GM19372 (cell line): Measurements from ENCODE around the gene KICS2.
"Not testable (repeated sequence)": the region's sequence is repeated elsewhere in the genome, so short reads cannot be mapped to it uniquely, and the experiment has no call there.

Experiments used
- ATAC-seq: cut with Tn5 transposase; IDR thresholded peaks from one replicate; pipeline ENCODE4 v1.9.1; 2021; ENCODE audit warnings: mild to moderate bottlenecking, low read depth, moderate library complexity; ENCODE audit not compliant: unreplicated experiment

The KICS2 gene

DNA sequence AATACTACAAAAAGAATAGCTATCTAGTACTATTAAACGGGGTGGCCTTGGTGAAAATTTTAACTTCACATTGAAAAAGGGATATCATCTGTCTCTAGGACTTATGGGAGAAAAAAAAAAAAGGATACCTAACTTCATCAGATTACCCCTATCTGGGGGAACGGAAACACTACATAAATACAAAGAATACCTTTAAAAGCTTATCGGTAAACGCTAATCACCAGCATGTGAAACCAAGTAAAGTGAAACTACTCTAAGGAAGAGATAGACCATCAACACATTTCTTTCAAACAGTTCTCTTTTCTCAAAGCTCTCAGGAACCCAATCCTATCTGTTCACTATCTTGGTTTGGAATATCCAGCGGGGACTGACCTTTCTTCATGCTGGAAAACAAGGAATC, 3.5 kb downstream of the KICS2 start:
- peak; percentile 29 for ATAC-seq

DNA sequence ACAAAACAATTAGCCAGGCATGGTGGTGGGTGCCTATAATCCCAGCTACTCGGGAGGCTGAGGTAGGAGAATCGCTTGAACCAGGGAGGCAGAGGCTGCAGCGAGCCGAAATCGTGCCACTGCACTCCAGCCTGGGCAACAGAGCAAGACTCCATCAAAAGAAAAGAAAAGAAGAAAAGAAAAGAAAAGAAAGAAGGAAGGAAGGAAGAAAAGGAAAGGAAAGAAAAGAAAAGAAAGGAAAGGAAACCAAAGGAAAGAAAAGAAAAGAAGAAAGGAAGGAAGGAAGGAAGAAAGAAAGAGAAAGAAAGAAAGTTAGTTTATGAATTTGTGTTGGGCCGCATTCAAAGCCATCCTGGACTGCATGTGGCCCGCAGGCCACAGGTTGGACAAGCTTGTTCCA, 4.5 kb downstream of the KICS2 start:
- ATAC-seq, result not testable (repeated sequence)

DNA sequence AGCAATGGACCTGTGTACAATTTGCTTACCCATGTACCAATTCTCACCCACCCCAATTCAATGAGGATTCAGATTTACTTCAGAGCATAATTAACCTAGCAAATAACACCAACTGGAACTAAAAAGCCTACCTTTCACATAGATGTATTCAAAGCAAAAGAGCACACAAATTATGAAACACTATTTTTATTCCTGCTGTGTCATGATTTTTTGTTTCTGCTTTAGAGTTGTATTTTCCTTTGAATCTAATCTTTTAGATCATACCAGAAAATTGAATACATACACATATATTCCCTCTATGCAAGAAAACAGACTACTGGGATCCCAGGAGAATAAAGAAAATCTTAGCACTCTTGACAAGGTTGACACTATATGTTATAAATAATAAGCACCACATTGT, 5.9 kb downstream of the KICS2 start:
- no peak for ATAC-seq

- ATAC-seq, result no peak
Observed at GRCh38 chr12:64212119-64212746, 9.9 kb downstream of the KICS2 start.

DNA sequence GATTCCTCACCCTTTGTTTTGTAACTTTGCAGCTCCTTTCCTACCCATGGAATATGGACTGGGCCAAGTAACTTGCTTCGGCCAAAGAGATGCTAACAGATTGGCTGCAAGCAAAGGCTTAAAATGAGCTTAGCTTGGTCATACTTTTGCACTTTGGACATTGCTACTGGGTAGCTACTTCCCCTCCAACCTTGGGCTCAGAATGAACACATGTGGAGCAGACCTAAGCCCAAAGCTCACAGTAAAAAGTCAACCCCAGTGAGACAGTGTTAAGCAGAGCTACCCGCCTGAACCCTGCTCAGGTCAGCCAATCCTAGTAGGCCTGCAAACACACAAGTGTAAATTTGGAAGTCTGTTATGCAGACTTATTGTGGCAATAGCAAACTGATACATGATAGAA, 14.6 kb downstream of the KICS2 start:
- no peak for ATAC-seq

DNA sequence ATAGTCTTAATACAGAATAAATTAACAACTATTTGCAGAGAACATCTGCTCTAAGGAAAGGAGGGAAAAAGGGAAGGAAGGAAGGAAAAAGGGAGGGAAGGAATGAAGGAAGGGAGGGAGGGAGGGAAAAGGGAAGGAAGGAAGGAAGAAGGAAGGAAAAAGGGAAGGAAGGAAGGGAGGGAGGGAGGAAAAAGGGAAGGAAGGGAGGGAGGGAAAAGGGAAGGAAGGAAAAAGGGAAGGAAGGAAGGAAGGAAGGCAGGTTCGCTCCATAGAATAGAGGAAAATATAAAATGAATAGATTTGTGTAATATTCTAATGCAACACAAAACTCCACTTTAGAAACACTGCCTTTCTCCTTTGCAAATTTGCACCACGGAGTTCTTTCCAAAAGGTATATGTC, 16.6 kb downstream of the KICS2 start:
- no peak for ATAC-seq

- ATAC-seq, result no peak
Observed at GRCh38 chr12:64203775-64204174, 18.3 kb downstream of the KICS2 start.

DNA sequence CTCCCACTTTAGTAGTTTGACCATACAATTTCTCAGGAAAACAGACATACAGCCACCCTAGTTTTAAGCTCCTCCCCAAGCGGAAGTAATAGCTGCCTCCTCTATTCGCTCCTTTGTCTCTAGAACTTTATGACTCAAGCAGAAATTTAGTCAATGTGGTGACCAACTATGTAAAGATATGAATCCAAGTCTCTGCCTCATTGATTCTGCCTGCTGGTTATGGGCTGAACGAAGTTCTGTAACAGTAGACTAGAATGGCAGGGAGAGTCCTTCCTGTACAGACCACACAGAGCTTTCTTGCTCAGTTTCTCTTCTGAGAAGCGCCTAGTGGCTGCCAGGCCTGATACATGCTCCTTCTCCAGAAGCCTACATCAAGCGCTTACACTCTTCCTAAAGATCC, 19.1 kb downstream of the KICS2 start:
- ATAC-seq, result no peak

DNA sequence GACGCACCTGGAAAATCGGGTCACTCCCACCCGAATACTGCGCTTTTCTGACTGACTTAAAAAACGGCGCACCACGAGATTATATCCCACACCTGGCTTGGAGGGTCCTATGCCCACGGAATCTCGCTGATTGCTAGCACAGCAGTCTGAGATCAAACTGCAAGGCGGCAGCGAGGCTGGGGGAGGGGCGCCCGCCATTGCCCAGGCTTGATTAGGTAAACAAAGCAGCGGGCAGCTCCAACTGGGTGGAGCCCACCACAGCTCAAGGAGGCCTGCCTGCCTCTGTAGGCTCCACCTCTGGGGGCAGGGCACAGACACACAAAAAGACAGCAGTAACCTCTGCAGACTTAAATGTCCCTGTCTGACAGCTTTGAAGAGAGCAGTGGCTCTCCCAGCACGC, 26.3 kb downstream of the KICS2 start:
- not testable (repeated sequence) for ATAC-seq

DNA sequence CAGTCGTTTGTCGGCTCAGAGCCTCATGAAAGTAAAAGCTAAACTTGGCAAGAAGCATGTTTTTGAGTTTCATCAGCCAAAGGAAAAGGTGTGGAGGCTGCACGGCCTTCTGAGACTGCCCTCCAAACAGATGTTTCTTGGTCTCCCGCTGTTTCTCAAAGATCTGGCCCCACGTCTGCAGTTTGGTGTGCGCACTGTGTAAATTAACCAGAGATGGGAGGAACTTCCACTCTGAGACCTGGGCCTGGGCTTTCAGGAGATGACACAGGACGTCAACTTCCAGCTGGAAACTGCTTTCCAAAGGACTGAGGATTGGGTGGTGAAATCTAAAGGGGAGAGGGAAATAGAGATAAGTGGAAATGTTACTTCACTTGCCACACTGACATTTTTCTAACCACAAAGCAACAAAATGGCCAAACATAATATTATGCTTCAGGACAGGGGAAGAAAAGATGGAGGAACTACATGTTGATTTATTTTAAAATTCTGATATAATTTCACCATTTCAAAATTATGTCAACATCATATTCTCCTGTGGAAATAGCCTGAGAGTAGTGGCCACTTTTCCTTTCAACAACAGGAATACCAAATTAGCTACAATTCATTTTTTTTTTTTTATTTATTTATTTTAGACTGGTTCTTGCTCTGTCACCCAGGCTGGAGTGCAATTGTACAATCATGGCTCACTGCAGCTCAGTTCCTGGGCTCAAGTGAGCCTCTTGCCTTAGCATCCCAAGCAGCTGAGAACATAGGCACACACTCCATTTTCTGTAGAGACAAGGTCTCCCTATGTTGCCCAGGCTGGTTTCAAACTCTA, 27.6 kb downstream of the KICS2 start:
- ATAC-seq, result no peak

- ATAC-seq, result no peak
Observed at GRCh38 chr12:64193931-64194330, 28.2 kb downstream of the KICS2 start.

GRCh38 chr12:64192644-64193444, 29.3 kb downstream of the KICS2 start:
- ATAC-seq, result peak; percentile 88

- ATAC-seq, result no peak
Observed at GRCh38 chr12:64190140-64190539, 32.0 kb downstream of the KICS2 start.

- ATAC-seq, result no peak
Observed at GRCh38 chr12:64189530-64189929, 32.6 kb downstream of the KICS2 start.

GRCh38 chr12:64187794-64188193, 34.3 kb downstream of the KICS2 start:
- no peak for ATAC-seq

DNA sequence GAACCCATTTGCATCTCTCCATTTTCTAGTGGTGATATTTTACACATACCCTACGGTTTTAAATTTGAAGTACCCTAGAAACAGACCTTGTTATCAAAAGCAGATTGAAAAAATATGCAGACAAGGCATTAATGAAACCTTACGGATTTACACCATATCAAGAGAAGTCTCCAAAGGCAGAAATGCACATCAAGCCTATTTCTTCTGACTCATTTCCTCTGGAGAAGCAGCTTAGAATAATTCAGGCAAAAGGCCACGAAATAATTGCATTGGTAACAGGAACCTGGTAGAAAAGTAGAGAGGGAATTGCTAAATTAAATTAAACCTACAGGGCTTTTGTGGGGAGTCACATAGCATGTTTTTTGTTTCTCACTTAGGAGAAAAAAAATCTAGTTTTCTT, 34.7 kb downstream of the KICS2 start:
- no peak for ATAC-seq

- ATAC-seq, result no peak
Observed at GRCh38 chr12:64186789-64187188, 35.3 kb downstream of the KICS2 start.

GRCh38 chr12:64184216-64184615, 37.9 kb downstream of the KICS2 start:
- ATAC-seq, result no peak

DNA sequence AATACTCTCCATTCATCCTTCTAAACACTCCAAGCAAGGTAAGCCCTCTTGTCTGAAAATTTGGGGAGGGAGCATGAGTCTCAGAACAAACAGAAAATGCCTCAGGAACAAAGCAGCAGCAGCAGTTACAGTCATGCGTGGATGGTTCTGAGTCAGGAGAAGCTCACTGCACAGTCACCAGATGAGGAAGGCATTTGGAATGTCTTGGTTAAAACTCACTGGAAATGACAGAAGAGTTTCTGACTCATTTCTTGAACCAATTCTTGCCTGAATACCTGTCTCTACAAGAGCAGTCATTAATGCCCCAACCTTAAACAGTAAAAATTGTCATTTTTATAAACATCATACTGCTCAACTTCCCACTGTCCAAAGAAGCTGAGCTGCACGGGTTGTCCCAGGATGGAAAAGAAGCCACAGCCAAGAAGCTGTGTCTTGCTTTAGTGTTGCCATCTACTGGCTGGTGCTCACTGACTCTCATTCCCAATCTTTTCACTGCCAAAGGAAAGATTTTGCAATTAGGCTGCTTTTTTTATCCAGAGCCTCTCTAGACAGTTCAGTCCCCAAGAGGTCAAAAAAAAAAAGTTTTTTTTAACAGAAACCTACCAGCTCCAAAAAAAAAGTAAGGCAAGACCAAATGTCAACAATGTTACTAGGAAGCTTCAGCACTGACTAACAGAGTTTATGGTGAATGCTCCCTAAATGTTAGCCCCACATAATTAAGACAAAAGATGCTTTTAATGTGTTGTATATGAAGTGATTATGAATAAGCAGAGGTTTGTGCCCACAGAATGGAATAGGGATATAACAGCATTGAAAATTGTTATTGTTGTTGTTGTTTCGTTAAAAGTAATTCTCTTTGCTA, 40.4 kb downstream of the KICS2 start:
- ATAC-seq, result no peak

DNA sequence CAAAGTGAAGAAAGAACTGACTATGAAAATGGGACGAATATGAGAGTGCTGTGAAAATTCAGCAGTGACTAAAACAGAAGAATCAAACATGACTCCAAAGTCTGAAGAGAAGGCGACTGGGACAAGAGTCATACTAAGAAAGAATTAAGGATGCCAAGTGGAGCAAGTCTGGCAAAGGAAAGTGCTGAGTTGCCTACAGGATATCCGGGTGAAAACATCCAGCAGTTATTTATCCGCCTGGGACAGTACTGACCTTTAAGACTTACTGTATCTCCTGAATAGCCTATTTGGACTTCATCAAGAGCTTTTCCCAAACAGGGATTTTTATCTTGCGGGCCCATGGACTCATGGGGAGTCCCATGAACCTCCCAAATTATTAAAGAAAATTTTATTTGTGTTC, 41.1 kb downstream of the KICS2 start:
- no peak for ATAC-seq
